Activated T-helper 17 cell treated with anti-CD3 and anti-CD28 coated beads, Interleukin-2, amount 50 U/mL, for 72 hours (primary cell): ENCODE data around the gene FBXW5. TPM values are rescaled to one million over a fixed set of nuclear protein-coding genes. Genes with fewer than 3 reads are reported as not detected.

Experiments
- ATAC-seq: fragments of 150-1000 bp; cut with Tn5 transposase; replicated peaks from 2 replicates; pipeline ENCODE4 v1.10.0; 2021; ENCODE audit warnings: mild to moderate bottlenecking, moderate library complexity
- H3K27ac Mint-ChIP-seq: one replicate; pipeline ENCODE4 v1.8.0; 2022; ENCODE audit warnings: mixed read lengths
- H3K27me3 Mint-ChIP-seq: one replicate; pipeline ENCODE4 v1.8.0; 2022; ENCODE audit warnings: mixed read lengths
- H3K36me3 Mint-ChIP-seq: one replicate; pipeline ENCODE4 v1.8.0; 2022; ENCODE audit warnings: low read depth, mild to moderate bottlenecking, mixed read lengths
- H3K4me1 Mint-ChIP-seq: one replicate; pipeline ENCODE4 v1.8.0; 2022; ENCODE audit warnings: mixed read lengths
- H3K4me3 Mint-ChIP-seq: one replicate; pipeline ENCODE4 v1.8.0; 2022; ENCODE audit warnings: mild to moderate bottlenecking, mixed read lengths
- H3K9me3 Mint-ChIP-seq: one replicate; pipeline ENCODE4 v1.8.0; 2022; ENCODE audit warnings: mixed read lengths
- total RNA-seq, 2 donors: library from RNA; stranded (reverse); gene quantifications; one replicate each; pipeline ENCODE4 v1.2.3, GENCODE V29; 2022

Gene FBXW5, protein sequence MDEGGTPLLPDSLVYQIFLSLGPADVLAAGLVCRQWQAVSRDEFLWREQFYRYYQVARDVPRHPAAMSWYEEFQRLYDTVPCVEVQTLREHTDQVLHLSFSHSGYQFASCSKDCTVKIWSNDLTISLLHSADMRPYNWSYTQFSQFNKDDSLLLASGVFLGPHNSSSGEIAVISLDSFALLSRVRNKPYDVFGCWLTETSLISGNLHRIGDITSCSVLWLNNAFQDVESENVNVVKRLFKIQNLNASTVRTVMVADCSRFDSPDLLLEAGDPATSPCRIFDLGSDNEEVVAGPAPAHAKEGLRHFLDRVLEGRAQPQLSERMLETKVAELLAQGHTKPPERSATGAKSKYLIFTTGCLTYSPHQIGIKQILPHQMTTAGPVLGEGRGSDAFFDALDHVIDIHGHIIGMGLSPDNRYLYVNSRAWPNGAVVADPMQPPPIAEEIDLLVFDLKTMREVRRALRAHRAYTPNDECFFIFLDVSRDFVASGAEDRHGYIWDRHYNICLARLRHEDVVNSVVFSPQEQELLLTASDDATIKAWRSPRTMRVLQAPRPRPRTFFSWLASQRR
- total RNA-seq, result 10 to 100 TPM; 91.0 to 99.2 TPM

GRCh38 chr9:136944519-136945332 is at the start of gene FBXW5, which contains the start of gene C8G:
TSS of gene FBXW5 (minus strand) at chr9:136944738. CDS start at chr9:136944083, 655 bp downstream.
TSS of gene C8G (plus strand) at chr9:136945243. CDS start at chr9:136945321, 78 bp downstream.
- H3K4me1 Mint-ChIP-seq, result no peaks in the 10 kb centered on the region
- peak within 1 kb of the TSS; percentile 78 for H3K27ac Mint-ChIP-seq
- H3K27me3 Mint-ChIP-seq, result no peaks in the 10 kb centered on the region
- H3K4me3 Mint-ChIP-seq, result peak within 1 kb of the TSS; percentile 59
- ATAC-seq, result peak; percentile 82
- no peaks in the 10 kb centered on the region for H3K9me3 Mint-ChIP-seq
- peaks cover 24% of the 10 kb centered on the region for H3K36me3 Mint-ChIP-seq

GRCh38 chr9:136992819-136993369 is 48.4 kb upstream of the FBXW5 start:
- Mint-ChIP-seq H3K4me1 (peaks cover 6% of the 10 kb centered on the region), H3K36me3 (peaks cover 10% of the 10 kb centered on the region), H3K4me3 (peak overlapping the region; percentile 77), H3K9me3 (no peaks in the 10 kb centered on the region), H3K27ac (no peak overlapping the region), H3K27me3 (peaks cover 1% of the 10 kb centered on the region)
- no peak for ATAC-seq

DNA sequence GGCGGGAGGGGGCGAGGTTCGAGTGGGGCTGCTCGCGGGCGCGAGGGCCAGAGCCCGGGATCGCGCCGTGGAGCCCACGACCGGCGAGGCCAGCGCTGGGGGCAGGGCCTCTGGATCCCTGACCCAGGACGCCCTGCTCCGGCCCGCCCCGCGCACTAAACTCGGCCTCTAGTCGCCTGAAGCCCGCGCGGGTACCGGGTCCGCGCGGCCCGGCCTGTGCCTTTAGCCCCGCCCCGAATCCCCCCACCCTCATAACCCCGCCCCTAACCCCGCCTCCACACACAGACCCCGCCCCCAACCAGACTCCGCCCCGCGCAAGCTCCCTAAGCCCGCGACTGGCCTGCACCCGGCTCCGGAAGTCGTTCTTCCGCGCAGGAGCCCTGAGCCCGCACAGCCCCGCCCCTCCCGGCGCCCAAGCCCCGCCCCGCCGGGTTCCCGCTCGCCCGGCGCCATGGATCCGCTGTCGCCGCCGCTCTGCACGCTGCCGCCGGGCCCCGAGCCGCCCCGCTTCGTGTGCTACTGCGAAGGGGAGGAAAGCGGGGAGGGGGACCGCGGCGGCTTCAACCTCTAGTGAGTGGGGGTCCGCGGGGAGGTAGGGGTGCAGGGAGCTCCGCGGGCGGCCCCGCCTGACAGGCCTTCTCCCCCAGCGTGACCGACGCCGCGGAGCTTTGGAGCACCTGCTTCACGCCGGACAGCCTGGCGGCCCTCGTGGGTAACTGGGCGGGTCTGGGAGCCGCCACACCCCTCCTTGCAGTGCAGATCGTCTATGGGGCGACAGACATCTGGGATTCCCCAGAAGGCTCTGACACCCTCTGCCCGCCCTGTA is 47.7 kb upstream of the FBXW5 start, which contains the start of gene PAXX:
Gene PAXX, plus strand, starts transcription at position 430 of the 826 bp plus-strand sequence. Its CDS starts 22 bp downstream, at position 452.
- peak; percentile 94 for ATAC-seq
- Mint-ChIP-seq H3K4me3 (peak within 1 kb of the TSS; percentile 77), H3K4me1 (no peaks in the 10 kb centered on the region), H3K36me3 (peaks cover 10% of the 10 kb centered on the region), H3K27me3 (peaks cover 4% of the 10 kb centered on the region), H3K27ac (peak within 1 kb of the TSS; percentile 80), H3K9me3 (no peaks in the 10 kb centered on the region)

DNA sequence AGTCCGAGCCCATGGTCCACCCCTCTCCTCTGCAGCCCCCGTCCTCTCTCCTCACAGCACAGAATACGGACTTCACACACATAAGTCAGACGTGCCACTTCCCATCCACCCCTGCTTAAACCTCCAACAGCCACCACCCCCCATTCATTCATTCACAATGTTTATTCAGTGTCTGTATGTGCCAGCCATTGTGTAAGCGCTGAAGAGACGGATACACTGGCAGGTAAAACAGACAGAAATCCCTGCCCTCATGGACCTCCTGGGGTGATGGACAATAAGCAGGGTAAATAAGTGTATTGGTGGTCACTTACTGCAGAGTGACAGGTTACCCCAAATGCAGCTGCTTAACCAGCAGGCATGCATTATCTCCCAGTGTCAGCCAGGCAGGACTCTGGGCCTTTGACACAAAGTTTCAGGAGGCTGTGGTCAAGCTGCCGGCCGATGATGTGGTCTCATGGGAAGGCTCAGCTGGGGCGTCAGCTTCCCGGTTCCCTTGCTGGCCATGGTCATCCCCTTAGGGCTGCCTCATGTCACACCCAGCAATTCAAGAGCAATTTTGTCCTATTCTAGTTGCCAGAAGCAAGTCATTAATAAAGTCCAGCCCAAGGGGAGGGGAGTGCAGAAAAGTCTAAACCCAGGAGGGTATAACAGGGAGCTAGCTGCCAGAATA is 45.8 kb upstream of the FBXW5 start:
- H3K27ac Mint-ChIP-seq, result no peak overlapping the region
- H3K36me3 Mint-ChIP-seq, result peaks cover 10% of the 10 kb centered on the region
- H3K9me3 Mint-ChIP-seq, result no peaks in the 10 kb centered on the region
- H3K4me1 Mint-ChIP-seq, result no peaks in the 10 kb centered on the region
- H3K4me3 Mint-ChIP-seq, result peak overlapping the region; percentile 77
- H3K27me3 Mint-ChIP-seq, result peaks cover 8% of the 10 kb centered on the region
- no peak for ATAC-seq

DNA sequence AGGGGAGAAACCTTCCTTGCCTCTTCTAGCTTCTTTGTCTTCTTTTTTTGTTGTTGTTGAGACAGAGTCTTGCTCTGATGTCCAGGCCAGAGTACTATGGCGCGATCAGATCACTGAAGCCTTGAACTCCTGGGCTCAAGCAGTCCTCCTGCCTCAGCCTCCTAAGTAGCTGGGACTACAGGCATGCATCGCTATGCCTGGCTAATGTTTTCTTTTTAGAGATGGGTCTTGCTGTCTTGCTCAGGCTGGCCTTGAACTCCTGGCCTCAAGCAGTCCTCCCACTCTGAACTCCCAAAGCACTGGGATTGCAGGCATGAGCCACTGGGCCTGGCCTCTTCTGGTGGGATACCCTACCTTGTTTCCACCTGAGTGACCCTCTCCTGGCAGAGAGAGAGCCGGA is 44.3 kb upstream of the FBXW5 start:
- Mint-ChIP-seq H3K4me1 (peaks cover 3% of the 10 kb centered on the region), H3K27me3 (peaks cover 11% of the 10 kb centered on the region), H3K9me3 (no peaks in the 10 kb centered on the region), H3K27ac (no peak overlapping the region), H3K36me3 (peaks cover 7% of the 10 kb centered on the region), H3K4me3 (no peak overlapping the region)
- no peak for ATAC-seq

- no peaks in the 10 kb centered on the region for H3K36me3 Mint-ChIP-seq
- peaks cover 13% of the 10 kb centered on the region for H3K27me3 Mint-ChIP-seq
- peaks cover 5% of the 10 kb centered on the region for H3K4me1 Mint-ChIP-seq
- no peak for ATAC-seq
- H3K9me3 Mint-ChIP-seq, result no peaks in the 10 kb centered on the region
- no peak overlapping the region for H3K27ac Mint-ChIP-seq
- H3K4me3 Mint-ChIP-seq, result no peak overlapping the region
These were observed 41.3 kb upstream of the FBXW5 start for GRCh38 chr9:136985853-136986252.

GRCh38 chr9:136985027-136985602 is 40.6 kb upstream of the FBXW5 start:
- Mint-ChIP-seq H3K27ac (no peak overlapping the region), H3K4me3 (no peak overlapping the region), H3K9me3 (no peaks in the 10 kb centered on the region), H3K27me3 (peaks cover 13% of the 10 kb centered on the region), H3K4me1 (peaks cover 5% of the 10 kb centered on the region), H3K36me3 (no peaks in the 10 kb centered on the region)
- ATAC-seq, result no peak

DNA sequence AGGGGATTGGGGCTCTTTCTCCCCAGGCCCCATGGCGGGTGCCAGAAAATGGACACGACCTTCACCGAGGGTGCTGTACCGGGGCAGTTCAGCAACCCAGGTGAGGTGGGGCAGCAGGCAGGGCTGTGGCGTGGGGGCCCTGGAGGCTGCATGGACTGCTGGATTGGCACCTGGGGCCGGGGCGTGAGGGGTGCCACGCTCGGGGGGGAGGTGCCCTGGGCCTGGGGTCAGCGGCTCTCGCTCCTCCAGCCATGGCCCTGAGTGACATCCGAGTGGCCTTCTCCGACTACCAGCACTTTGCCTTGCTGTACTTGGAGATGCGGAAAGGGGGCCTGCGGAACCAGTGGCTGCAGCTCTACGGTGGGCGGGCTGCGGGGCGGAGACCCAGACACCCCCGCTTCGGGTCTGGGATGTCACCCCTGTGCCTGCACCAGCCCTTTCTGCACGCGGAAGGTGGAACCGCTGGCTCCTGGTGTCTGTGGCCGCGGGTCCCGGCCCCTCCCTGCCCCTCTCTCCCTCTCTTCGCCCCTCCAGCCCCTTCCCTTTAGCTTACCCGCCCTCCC is 40.0 kb upstream of the FBXW5 start:
- Mint-ChIP-seq H3K4me1 (peaks cover 5% of the 10 kb centered on the region), H3K4me3 (no peak overlapping the region), H3K27me3 (peaks cover 13% of the 10 kb centered on the region), H3K36me3 (no peaks in the 10 kb centered on the region), H3K27ac (no peak overlapping the region), H3K9me3 (no peaks in the 10 kb centered on the region)
- ATAC-seq, result no peak

DNA sequence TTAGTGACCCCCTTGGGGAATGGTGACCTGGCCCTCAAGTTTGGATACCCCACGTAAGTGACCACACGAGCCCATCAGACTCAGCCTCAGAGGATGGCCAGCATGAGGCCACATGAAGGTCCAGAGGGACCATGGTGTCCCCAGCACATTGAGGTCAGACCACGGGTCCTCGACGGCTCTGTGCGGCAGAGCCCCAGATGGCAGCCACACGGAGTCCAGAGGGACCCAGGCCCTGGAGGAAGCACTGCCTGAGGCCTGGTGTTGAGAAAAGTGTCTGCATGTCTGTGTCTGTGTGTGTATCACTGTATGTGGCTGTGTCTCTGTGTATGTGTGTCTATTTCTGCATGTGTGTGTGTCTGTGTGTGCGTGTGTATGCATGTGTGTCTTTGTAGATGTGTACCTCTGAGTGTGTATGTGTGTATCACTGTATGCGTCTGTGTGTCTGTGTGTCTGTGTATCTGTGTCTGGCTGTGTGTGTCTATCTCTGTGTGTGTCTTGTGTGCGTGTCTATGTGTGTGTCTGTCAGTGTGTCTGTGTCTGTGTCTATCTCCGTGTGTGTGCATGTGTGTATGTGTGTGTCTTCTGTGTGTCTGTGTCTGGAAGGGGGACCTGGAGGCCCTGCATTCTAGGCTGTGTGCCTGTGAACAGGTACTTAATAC is 39.2 kb upstream of the FBXW5 start:
- H3K27me3 Mint-ChIP-seq, result peaks cover 13% of the 10 kb centered on the region
- no peaks in the 10 kb centered on the region for H3K36me3 Mint-ChIP-seq
- H3K4me3 Mint-ChIP-seq, result no peak overlapping the region
- H3K4me1 Mint-ChIP-seq, result peaks cover 5% of the 10 kb centered on the region
- no peak for ATAC-seq
- no peak overlapping the region for H3K27ac Mint-ChIP-seq
- H3K9me3 Mint-ChIP-seq, result no peaks in the 10 kb centered on the region

DNA sequence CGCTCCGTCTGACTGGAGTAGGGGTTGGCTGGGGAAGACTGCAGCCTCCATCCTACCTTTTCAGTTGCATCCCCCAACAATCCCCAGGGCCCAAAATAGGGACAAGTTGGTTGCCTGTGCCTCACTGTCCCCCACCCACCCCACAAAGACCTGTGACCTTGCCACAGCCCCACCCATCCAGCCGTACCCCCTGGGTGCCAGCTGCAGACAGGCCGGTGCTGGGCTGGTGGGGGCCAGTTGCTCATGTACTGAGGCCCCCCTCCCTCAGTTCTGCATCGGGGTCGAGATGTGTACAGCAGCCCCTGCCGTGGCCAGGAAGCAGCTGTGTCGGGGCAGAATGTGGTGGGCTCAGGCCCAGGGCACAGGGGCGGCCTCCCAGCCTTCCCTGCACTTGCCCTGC is 38.6 kb upstream of the FBXW5 start:
- Mint-ChIP-seq H3K4me1 (peaks cover 5% of the 10 kb centered on the region), H3K36me3 (no peaks in the 10 kb centered on the region), H3K27ac (no peak overlapping the region), H3K9me3 (no peaks in the 10 kb centered on the region), H3K4me3 (no peak overlapping the region), H3K27me3 (peaks cover 13% of the 10 kb centered on the region)
- ATAC-seq, result no peak

DNA sequence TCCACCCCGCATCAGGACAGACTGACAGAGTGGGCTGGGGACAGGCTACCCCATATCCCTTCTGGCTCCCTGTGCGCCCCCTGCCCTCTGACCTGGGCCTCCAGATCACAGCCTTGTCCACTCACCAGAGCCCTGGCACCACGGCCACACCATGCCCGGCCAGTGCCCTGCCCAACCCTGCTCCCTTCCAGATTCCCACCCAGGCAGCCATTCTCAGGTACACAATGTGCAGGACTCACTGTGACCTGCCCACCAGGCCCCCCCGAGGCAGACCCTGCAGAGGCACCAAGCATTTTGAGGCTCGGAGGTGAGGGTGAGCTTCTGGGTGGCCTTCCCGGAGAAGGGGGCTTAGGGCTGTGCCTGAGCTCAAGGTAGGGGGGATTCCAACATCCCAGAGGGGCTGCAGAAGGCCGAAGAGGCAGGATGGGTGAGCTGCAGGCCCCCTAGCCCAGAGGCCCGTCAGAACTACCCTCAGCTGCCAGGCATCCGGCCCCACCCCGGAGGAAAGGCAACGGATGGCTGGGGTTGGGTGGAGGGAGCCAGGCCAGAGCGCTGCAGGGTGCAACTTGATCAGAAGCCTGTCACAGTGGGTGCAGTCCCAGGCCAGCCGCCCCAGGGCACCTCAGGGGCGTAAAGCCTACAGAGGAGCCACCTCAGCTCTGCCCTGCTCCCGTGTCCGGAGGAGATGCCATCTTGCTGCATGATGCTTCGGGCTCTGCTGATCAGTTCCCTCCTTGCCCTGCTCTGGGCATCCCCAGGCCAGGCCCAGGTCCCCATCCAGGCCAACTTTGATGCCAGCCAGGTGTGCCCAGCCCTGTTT is 37.9 kb upstream of the FBXW5 start, which contains the start of gene LCNL1:
Gene LCNL1, plus strand, starts transcription at position 762 of the 820 bp plus-strand sequence. CDS start 594 bp downstream, outside the sequence.
- Mint-ChIP-seq H3K27me3 (peaks cover 10% of the 10 kb centered on the region), H3K9me3 (no peaks in the 10 kb centered on the region), H3K27ac (no peak within 1 kb of the TSS), H3K4me3 (no peak within 1 kb of the TSS), H3K36me3 (no peaks in the 10 kb centered on the region), H3K4me1 (peaks cover 5% of the 10 kb centered on the region)
- no peak for ATAC-seq
